K562 (cell line): ENCODE data around the gene ATXN2L. TPM values are rescaled to one million over a fixed set of nuclear protein-coding genes. Genes with fewer than 3 reads are reported as not detected.

Experiments
- ATAC-seq: fragments of 200-7000 bp; cut with Tn5 transposase; 3 replicates; pipeline ENCODE4 v1.9.1; 2020; ENCODE audit warnings: moderate library complexity
- BruUV-seq: library from RNA; stranded (reverse); fragments of 400-500 nt; replicated peaks from 2 replicates; lab custom pipeline; 2021; lab: Mats Ljungman, UMichigan
- CTCF ChIA-PET: fragments of 300-600 bp; formaldehyde crosslinking; extraction: SDS; loops from one replicate; lab custom pipeline; 2021; ENCODE audit warnings: low intra/inter-chr PET ratio; lab: Yijun Ruan, JAX
- POLR2A ChIA-PET: fragments of 300-600, 350-650 bp; sonication (Branson Sonifier 250); formaldehyde crosslinking; extraction: SDS; loops from one replicate; lab custom pipeline; 2021; ENCODE audit warnings: antibody characterized with exemption, inconsistent platforms; lab: Yijun Ruan, JAX
- DNase-seq, 4 experiments: peaks; one replicate each; pipeline versions ENCODE4 v3.0.0 to v3.0.0-alpha.2; 2011 to 2018; ENCODE audit warnings: low spot score in 3 of 4, mixed read lengths in 3 of 4; ENCODE audit errors: extremely low read depth in 1 of 4
- FAIRE-seq: peaks from 2 replicates; lab custom pipeline; 2011; peaks lifted over from hg19 to GRCh38; lab: Jason Lieb, UNC
- H2AFZ ChIP-seq: 2 replicates; pipeline ENCODE4 v1.6.0; 2011; ENCODE audit warnings: low read depth, low read length, control low read depth, inconsistent platforms
- H3K27ac ChIP-seq: fragments of 200-600 bp; 3 replicates; pipeline ENCODE4 v1.8.0; 2011; ENCODE audit warnings: low read depth, mild to moderate bottlenecking, control low read depth, inconsistent platforms, low read length, moderate library complexity, mixed read lengths; ENCODE audit errors: extremely low read depth
- H3K27me3 ChIP-seq, 2 experiments: fragments of 300-600 bp in 1 of 2; 2 replicates in 1 of 2; 3 replicates in 1 of 2; pipeline versions ENCODE4 v1.6.0 to v1.8.0; 2011; ENCODE audit warnings: inconsistent platforms in 2 of 2, low read length in 2 of 2, mild to moderate bottlenecking in 1 of 2, mixed read lengths in 1 of 2, moderate library complexity in 1 of 2; ENCODE audit not compliant: control insufficient read depth in 2 of 2, insufficient read depth in 2 of 2
- H3K36me3 ChIP-seq: fragments of 300-600 bp; 3 replicates; pipeline ENCODE4 v1.8.0; 2011; ENCODE audit warnings: mild to moderate bottlenecking, low read length, inconsistent platforms; ENCODE audit not compliant: control insufficient read depth, insufficient read depth
- H3K4me1 ChIP-seq, 2 experiments: fragments of 200-600 bp in 1 of 2; replicated peaks in 1 of 2; 2 replicates in 1 of 2; 3 replicates in 1 of 2; pipeline versions ENCODE4 v1.5.1 to v1.8.0; 2011; ENCODE audit warnings: inconsistent platforms in 2 of 2, low read length in 2 of 2, mild to moderate bottlenecking in 1 of 2, mixed read lengths in 1 of 2, moderate library complexity in 1 of 2; ENCODE audit not compliant: control insufficient read depth in 2 of 2, insufficient read depth in 2 of 2
- H3K4me2 ChIP-seq: 2 replicates; pipeline ENCODE4 v1.6.1; 2011; ENCODE audit warnings: low read length, control low read depth, inconsistent platforms, mixed read lengths; ENCODE audit not compliant: insufficient read depth
- H3K4me3 ChIP-seq: fragments of 200-600 bp; sonication (generic), shearing (Covaris generic); 2 replicates; pipeline ENCODE4 v1.5.1; 2016; ENCODE audit warnings: control low read depth, inconsistent platforms
- H3K79me2 ChIP-seq: fragments of 200-600 bp; 3 replicates; pipeline ENCODE4 v1.8.0; 2011; ENCODE audit warnings: low read length, inconsistent platforms; ENCODE audit not compliant: control insufficient read depth, insufficient read depth
- H3K9ac ChIP-seq, 2 experiments: 2 replicates each; pipeline versions ENCODE4 v1.6.0 to v1.6.1; 2011; ENCODE audit warnings: low read depth in 2 of 2, low read length in 2 of 2, control low read depth in 1 of 2, inconsistent platforms in 1 of 2, mild to moderate bottlenecking in 1 of 2, mixed read lengths in 1 of 2; ENCODE audit not compliant: insufficient read depth in 1 of 2
- H3K9me1 ChIP-seq: one replicate; pipeline ENCODE4 v1.6.0; 2011; ENCODE audit warnings: inconsistent platforms, mild to moderate bottlenecking, low read length, moderate library complexity; ENCODE audit not compliant: control insufficient read depth, insufficient read depth
- H3K9me3 ChIP-seq: replicated peaks from 2 replicates; pipeline ENCODE4 v1.5.1; 2011; ENCODE audit warnings: low read depth, low read length, inconsistent platforms; ENCODE audit not compliant: control insufficient read depth, insufficient read depth
- H4K20me1 ChIP-seq: replicated peaks from 2 replicates; pipeline ENCODE4 v1.6.1; 2011; ENCODE audit warnings: low read length, inconsistent platforms, mixed read lengths; ENCODE audit not compliant: control insufficient read depth, insufficient read depth
- ADNP ChIP-seq: fragments of 200-800 bp; sonication (Bioruptor generic); IDR thresholded peaks from 2 replicates; pipeline ENCODE4 v1.6.1; 2016; ENCODE audit warnings: missing genetic modification characterization, missing compliant biosample characterization
- JUN ChIP-seq, 2 experiments: sonication (generic) in 1 of 2; formaldehyde crosslinking in 1 of 2; IDR thresholded peaks; 2 replicates each; pipeline versions ENCODE4 v1.6.1 to v1.8.0; 2012 to 2022; ENCODE audit warnings: borderline replicate concordance in 2 of 2, mild to moderate bottlenecking in 2 of 2, improper control_type of control experiment in 1 of 2, low read depth in 1 of 2, low read length in 1 of 2, missing genetic modification reagents in 1 of 2
- MEF2A ChIP-seq: IDR thresholded peaks from 2 replicates; pipeline ENCODE4 v1.6.1; 2011; ENCODE audit warnings: low read depth, mild to moderate bottlenecking, low read length, moderate library complexity; ENCODE audit not compliant: control insufficient read depth
- NFRKB ChIP-seq: fragments of 450-650 bp; IDR thresholded peaks from 2 replicates; pipeline ENCODE4 v1.6.1; 2016; ENCODE audit warnings: low read depth
- PTBP1 ChIP-seq: fragments of 200-400 bp; formaldehyde crosslinking; IDR thresholded peaks from 2 replicates; pipeline ENCODE4 v1.6.1; 2017; ENCODE audit warnings: low read depth, low read length
- RBM25 ChIP-seq: fragments of 200-400 bp; formaldehyde crosslinking; IDR thresholded peaks from 2 replicates; pipeline ENCODE4 v1.6.1; 2018; ENCODE audit warnings: low read length, low read depth, moderate library complexity; ENCODE audit not compliant: severe bottlenecking
- ZNF121 ChIP-seq: sonication (generic); formaldehyde crosslinking; conservative IDR thresholded peaks from 2 replicates; pipeline ENCODE4 v1.8.0; 2022; ENCODE audit warnings: missing genetic modification reagents
- WGBS: fragments of 100-300 bp; shearing (Covaris generic); methylation state at CpG from one replicate; pipeline ENCODE4 v1.1.6; 2016; ENCODE audit warnings: low coverage, mixed read lengths; ENCODE audit not compliant: insufficient coverage; ENCODE audit errors: missing lambda C conversion rate; 5-methylcytosine and 5-hydroxymethylcytosine counted together
- in situ Hi-C: fragments of 300-500 bp; cut with MboI; formaldehyde crosslinking; loops from 4 replicates; pipeline ENCODE4 v1.15.0; 2018; ENCODE audit warnings: inconsistent platforms, mixed read lengths
- intact Hi-C: fragments of 100-400 bp; cut with micrococcal nuclease; formaldehyde crosslinking; loops from 2 replicates; pipeline ENCODE4 v1.14.2; 2022
- polyA plus RNA-seq, 8 experiments: library from polyadenylated mRNA; depleted of rRNA in 4 of 8; stranded (reverse) in 5 of 8; unstranded in 3 of 8; fragments of >200 nt; fragmentation: Nextera tagmentation in 2 of 8; fragmentation: Illumina TruSeq in 1 of 8; extraction: Ambion mirVana in 2 of 8; extraction: Trizol in 1 of 8; gene quantifications; 2 replicates each; pipeline versions ENCODE4 v1.2.1 to v1.2.3, GENCODE V29; 2011 to 2014; ENCODE audit warnings: inconsistent platforms in 1 of 8, missing spikeins in 1 of 8
- total RNA-seq, 7 experiments: library from RNA; depleted of rRNA in 6 of 7; stranded (reverse); fragments of >200 nt in 6 of 7; fragmentation: Illumina TruSeq in 2 of 7; extraction: Trizol in 2 of 7; gene quantifications; 2 replicates each; pipeline versions ENCODE4 v1.2.1 to v1.2.3, GENCODE V29; 2011 to 2021; ENCODE audit warnings: low replicate concordance in 1 of 7
- TF ChIP-seq, protein P1 (sequence below): fragments of 450-650 bp; IDR thresholded peaks from 2 replicates; pipeline ENCODE4 v1.7.1; 2018; ENCODE audit warnings: mild to moderate bottlenecking, low read depth; ENCODE audit not compliant: partially characterized antibody
- TF ChIP-seq, protein P2 (sequence below): fragments of 450-650 bp; IDR thresholded peaks from 2 replicates; pipeline ENCODE4 v1.6.1; 2016; ENCODE audit warnings: borderline replicate concordance

ATXN2L gene
- total and polyA plus RNA-seq, 9 of the 15 experiments (the other 6 are each of a cell fraction or from before 2014, with no cell fraction given) = 3.8 to 280 (median 37.2) TPM

DNA sequence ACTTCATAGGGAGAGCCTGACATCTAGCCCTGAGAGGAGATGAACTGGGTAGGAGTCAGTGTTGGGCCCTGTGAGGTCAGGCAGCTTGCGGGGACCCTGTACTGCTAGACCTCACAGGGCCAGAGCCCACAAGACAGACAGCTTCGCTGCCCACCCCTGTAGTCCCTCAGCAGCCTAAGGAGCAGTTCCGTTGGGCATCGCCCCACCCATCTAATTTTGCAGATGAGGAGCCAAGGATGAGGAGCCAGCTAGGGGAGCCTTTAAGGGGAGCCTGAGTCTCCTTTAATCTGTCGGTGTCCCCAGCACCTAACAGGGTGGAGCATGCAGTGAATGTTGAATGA, 24.1 kb downstream of the ATXN2L start:
- Histone ChIP-seq H3K9ac (peak overlapping the region; percentile 81 to 95), H3K27me3 (no peaks in the 10 kb centered on the region), H3K27ac (peak overlapping the region; percentile 70), H3K4me2 (peak overlapping the region; percentile 98), H3K36me3 (peaks cover 34% of the 10 kb centered on the region), H2AFZ (peak overlapping the region; percentile 94), H3K9me3 (no peaks in the 10 kb centered on the region), H3K4me1 (peaks cover 4 to 24% of the 10 kb centered on the region in 2 experiments; a peak in 3 of 5 replicates), H3K9me1 (no peaks in the 10 kb centered on the region), H4K20me1 (no peaks in the 10 kb centered on the region), H3K4me3 (peak overlapping the region; percentile 98), H3K79me2 (peaks cover 36% of the 10 kb centered on the region)
- ATAC-seq (peak; percentile 7), DNase-seq (peak in 1 of 4 experiments; percentile 30), FAIRE-seq (no peak)
- CTCF ChIA-PET = interaction anchor here (1.1 kb wide), 1 partner anchor 17 kb away, joined by 5 read pairs; the partner anchor contains the start of gene SH2B1
- TF ChIP-seq RBM25 (peak; percentile 1), ZNF121 (CRISPR knock-in tag) (0 out of 2 replicates have a peak, but pooled peaks have one; percentile 2), ADNP (tag) (peak; percentile 96), PTBP1 (0 out of 2 replicates have a peak, but pooled peaks have one; percentile 4), JUN (IDR thresholded peaks at IDR 0.05; ENCODE audit: borderline replicate concordance, low read depth, low read length) (no peak), JUN (CRISPR knock-in tag; IDR thresholded peaks at IDR 0.05; ENCODE audit: borderline replicate concordance) (no peak), NFRKB (no peak), MEF2A (no peak)
- TF ChIP-seq, protein P1, sequence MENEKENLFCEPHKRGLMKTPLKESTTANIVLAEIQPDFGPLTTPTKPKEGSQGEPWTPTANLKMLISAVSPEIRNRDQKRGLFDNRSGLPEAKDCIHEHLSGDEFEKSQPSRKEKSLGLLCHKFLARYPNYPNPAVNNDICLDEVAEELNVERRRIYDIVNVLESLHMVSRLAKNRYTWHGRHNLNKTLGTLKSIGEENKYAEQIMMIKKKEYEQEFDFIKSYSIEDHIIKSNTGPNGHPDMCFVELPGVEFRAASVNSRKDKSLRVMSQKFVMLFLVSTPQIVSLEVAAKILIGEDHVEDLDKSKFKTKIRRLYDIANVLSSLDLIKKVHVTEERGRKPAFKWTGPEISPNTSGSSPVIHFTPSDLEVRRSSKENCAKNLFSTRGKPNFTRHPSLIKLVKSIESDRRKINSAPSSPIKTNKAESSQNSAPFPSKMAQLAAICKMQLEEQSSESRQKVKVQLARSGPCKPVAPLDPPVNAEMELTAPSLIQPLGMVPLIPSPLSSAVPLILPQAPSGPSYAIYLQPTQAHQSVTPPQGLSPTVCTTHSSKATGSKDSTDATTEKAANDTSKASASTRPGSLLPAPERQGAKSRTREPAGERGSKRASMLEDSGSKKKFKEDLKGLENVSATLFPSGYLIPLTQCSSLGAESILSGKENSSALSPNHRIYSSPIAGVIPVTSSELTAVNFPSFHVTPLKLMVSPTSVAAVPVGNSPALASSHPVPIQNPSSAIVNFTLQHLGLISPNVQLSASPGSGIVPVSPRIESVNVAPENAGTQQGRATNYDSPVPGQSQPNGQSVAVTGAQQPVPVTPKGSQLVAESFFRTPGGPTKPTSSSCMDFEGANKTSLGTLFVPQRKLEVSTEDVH = no peak
- TF ChIP-seq, protein P2, sequence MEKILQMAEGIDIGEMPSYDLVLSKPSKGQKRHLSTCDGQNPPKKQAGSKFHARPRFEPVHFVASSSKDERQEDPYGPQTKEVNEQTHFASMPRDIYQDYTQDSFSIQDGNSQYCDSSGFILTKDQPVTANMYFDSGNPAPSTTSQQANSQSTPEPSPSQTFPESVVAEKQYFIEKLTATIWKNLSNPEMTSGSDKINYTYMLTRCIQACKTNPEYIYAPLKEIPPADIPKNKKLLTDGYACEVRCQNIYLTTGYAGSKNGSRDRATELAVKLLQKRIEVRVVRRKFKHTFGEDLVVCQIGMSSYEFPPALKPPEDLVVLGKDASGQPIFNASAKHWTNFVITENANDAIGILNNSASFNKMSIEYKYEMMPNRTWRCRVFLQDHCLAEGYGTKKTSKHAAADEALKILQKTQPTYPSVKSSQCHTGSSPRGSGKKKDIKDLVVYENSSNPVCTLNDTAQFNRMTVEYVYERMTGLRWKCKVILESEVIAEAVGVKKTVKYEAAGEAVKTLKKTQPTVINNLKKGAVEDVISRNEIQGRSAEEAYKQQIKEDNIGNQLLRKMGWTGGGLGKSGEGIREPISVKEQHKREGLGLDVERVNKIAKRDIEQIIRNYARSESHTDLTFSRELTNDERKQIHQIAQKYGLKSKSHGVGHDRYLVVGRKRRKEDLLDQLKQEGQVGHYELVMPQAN = 0 out of 2 replicates have a peak, but pooled peaks have one; percentile 40
- in situ Hi-C loops (no loop called here), intact Hi-C loops (loop anchor here (1.0 to 5.0 kb wide), 2 partner anchors 16 to 35 kb away; partner anchors contain the start of gene SH2B1)
- POLR2A ChIA-PET = interaction anchor here (1.0 to 10.1 kb wide), 7 partner anchors 11 to 98 kb away, joined by 4 to 100 read pairs (median 14); partner anchors contain the start of genes RABEP2 and SH2B1
- WGBS = 5% methylated on average over 5 of the region's 5 CpGs
- TSS peak; percentile 67 for BruUV-seq
